Measurements from ENCODE around the gene PTMS. TPM values are rescaled to one million over a fixed set of nuclear protein-coding genes. Genes with fewer than 3 reads are reported as not detected.

The PTMS gene
- total and polyA plus RNA-seq, 2 of the 13 experiments (the other 11 are each of a cell fraction or from before 2014, with no cell fraction given): 40.5 to 82.4 TPM

GRCh38 chr12:6809056-6809455 is 42.9 kb downstream of the PTMS start:
- no peaks in the 10 kb centered on the region for H3K36me3 ChIP-seq (replicated peaks in 1 of 2; ENCODE audit: control insufficient read depth in 1 of 2, insufficient read depth in 2 of 2, low read length in 2 of 2)
- ChIA-PET CTCF (ENCODE audit: low intra/inter-chr PET ratio, low total read pairs) (no interaction called here), POLR2A (no interaction called here)
- no peaks in the 10 kb centered on the region for H3K9me3 ChIP-seq (ENCODE audit: low read length)
- no peak overlapping the region for H3K4me2 ChIP-seq (ENCODE audit: low read depth, low read length)
- peaks cover 8% of the 10 kb centered on the region; the same call in 1 of the 2 replicates for H3K4me1 ChIP-seq (ENCODE audit: insufficient read depth, low read length)
- H4K20me1 ChIP-seq (ENCODE audit: insufficient read depth, low read length): no peaks in the 10 kb centered on the region
- H3K4me3 ChIP-seq (replicated peaks in 1 of 3; ENCODE audit: insufficient read depth in 1 of 3, low read depth in 2 of 3, low read length in 3 of 3): no peak overlapping the region
- H3K9ac ChIP-seq (ENCODE audit: insufficient read depth, low read depth, low read length): no peak overlapping the region
- intact Hi-C loops (cut with micrococcal nuclease; ENCODE audit: unreplicated experiment) (no loop called here), in situ Hi-C loops (cut with HindIII; ENCODE audit: extremely low pct_ligation_motif_present, low pct_unique_long_range_greater_than_20kb) (no loop called here)
- 67% methylated on average over 10 of the region's 10 CpGs for WGBS (ENCODE audit: low lambda C conversion rate)
- no peak overlapping the region for H3K27ac ChIP-seq (ENCODE audit: extremely low read length, insufficient read depth, low read length)
- BruUV-seq (replicated peaks): no TSS peak
- 0 out of 5 replicates have a peak, but pooled peaks cover 0 to 4% of the 10 kb centered on the region in 2 experiments for H3K27me3 ChIP-seq (ENCODE audit: control insufficient read depth in 1 of 2, insufficient read depth in 2 of 2, low read length in 2 of 2)
- H2AFZ ChIP-seq (ENCODE audit: low read length): no peak overlapping the region
- DNase-seq (ENCODE audit: low spot score) (no peak), ATAC-seq (no peak), FAIRE-seq (no peak)
- no peaks in the 10 kb centered on the region for H3K79me2 ChIP-seq (ENCODE audit: insufficient read depth, low read length)
- TF ChIP-seq ZNF619 (CRISPR knock-in tag; IDR thresholded peaks at IDR 0.05) (no peak), BCLAF1 (IDR thresholded peaks at IDR 0.05) (no peak), HBP1 (CRISPR knock-in tag; IDR thresholded peaks at IDR 0.05; ENCODE audit: low read depth) (no peak), YEATS2 (CRISPR knock-in tag; IDR thresholded peaks at IDR 0.05; ENCODE audit: borderline replicate concordance) (no peak), KDM6A (CRISPR knock-in tag; IDR thresholded peaks at IDR 0.05; ENCODE audit: low read depth) (no peak), SP2 (CRISPR knock-in tag; IDR thresholded peaks at IDR 0.05) (no peak), ZNF501 (CRISPR knock-in tag; IDR thresholded peaks at IDR 0.05) (no peak), CHD4 (IDR thresholded peaks at IDR 0.05; ENCODE audit: borderline replicate concordance, low read length) (no peak), ZNF512 (CRISPR knock-in tag; IDR thresholded peaks at IDR 0.05) (no peak), PRPF4 (IDR thresholded peaks at IDR 0.05; ENCODE audit: low read depth, low read length, poor library complexity, severe bottlenecking) (no peak), ZNF768 (CRISPR knock-in tag; IDR thresholded peaks at IDR 0.05) (no peak), TERF1 (CRISPR knock-in tag; IDR thresholded peaks at IDR 0.05) (no peak), PLSCR1 (CRISPR knock-in tag; IDR thresholded peaks at IDR 0.05; ENCODE audit: borderline replicate concordance) (no peak), TBP (CRISPR knock-in tag; IDR thresholded peaks at IDR 0.05) (no peak), RARA (CRISPR knock-in tag; IDR thresholded peaks at IDR 0.05) (no peak), AHR (CRISPR knock-in tag; IDR thresholded peaks at IDR 0.05) (no peak)
- TF ChIP-seq, protein P1, sequence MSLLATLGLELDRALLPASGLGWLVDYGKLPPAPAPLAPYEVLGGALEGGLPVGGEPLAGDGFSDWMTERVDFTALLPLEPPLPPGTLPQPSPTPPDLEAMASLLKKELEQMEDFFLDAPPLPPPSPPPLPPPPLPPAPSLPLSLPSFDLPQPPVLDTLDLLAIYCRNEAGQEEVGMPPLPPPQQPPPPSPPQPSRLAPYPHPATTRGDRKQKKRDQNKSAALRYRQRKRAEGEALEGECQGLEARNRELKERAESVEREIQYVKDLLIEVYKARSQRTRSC (CRISPR knock-in tag; IDR thresholded peaks at IDR 0.05; ENCODE audit: low read depth): no peak

All from HepG2 (cell line).